ENCODE measurements around the gene ADRA2B. TPM values are rescaled to one million over a fixed set of nuclear protein-coding genes. Genes with fewer than 3 reads are reported as not detected.
A peak's percentile ranks its signal among the peaks of the same experiment; 100 is the strongest.

The ADRA2B gene
- total RNA-seq, 2 donors from 2014 or later = 0.47 to 1.4 TPM

GRCh38 chr2:96083989-96084857 is 32.1 kb downstream of the ADRA2B start:
- no peaks in the 10 kb centered on the region for H3K9me3 ChIP-seq
- no peaks in the 10 kb centered on the region for H3K27me3 ChIP-seq
- peaks cover 0 to 28% of the 10 kb centered on the region in 2 donors for H3K4me1 ChIP-seq
- DNase-seq (ENCODE audit: low spot score) = peak; percentile 47
- peak overlapping the region in 1 of 2 donors; percentile 23 for H3K27ac ChIP-seq
- H3K36me3 ChIP-seq = no peaks in the 10 kb centered on the region
- H3K4me3 ChIP-seq = no peak overlapping the region
- TF ChIP-seq, protein P1, sequence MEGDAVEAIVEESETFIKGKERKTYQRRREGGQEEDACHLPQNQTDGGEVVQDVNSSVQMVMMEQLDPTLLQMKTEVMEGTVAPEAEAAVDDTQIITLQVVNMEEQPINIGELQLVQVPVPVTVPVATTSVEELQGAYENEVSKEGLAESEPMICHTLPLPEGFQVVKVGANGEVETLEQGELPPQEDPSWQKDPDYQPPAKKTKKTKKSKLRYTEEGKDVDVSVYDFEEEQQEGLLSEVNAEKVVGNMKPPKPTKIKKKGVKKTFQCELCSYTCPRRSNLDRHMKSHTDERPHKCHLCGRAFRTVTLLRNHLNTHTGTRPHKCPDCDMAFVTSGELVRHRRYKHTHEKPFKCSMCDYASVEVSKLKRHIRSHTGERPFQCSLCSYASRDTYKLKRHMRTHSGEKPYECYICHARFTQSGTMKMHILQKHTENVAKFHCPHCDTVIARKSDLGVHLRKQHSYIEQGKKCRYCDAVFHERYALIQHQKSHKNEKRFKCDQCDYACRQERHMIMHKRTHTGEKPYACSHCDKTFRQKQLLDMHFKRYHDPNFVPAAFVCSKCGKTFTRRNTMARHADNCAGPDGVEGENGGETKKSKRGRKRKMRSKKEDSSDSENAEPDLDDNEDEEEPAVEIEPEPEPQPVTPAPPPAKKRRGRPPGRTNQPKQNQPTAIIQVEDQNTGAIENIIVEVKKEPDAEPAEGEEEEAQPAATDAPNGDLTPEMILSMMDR (IDR thresholded peaks at IDR 0.05) = no peak

DNA sequence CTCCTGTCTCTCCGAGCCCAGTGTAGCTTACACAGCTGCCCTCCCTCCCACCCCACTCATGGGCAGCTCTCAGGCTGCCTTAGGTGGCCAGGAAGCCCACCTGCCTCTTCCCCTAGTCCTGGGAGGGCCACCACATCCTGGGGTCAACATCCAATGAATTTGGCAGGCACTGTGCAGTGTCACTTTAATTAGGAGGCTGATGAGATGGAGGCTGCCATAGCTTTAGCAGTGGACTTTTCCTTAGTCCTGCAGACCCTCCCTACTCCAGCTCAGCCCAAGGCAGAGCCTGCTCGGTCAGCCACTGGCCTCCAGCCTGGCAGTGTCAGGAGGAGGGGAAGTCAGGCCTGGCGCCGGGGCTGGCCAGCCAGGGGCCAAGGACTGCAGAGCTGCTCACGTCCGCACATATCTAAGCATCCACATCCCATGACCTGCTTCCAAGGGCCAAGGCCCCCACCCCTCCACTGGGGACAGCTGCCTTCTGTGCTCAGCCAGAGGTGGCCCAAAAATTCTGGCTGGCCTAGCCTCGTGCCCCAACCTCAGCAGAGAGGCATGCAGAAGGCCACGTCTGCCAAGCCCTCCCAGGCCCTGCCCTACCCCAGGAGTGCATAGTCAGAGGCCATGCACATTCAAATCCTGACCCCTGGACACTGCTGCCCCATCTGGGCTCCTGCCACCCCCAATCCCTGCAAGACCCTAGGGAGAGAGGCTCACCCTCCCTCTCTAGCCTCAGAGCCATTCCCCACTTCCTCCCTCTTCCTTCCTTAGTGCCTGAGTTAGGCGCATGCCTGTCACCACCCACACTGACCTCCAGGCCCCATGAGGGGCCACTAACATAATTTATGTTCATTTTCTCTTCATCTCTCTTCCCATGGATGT is 33.1 kb downstream of the ADRA2B start:
- no peak overlapping the region for H3K4me3 ChIP-seq
- H3K36me3 ChIP-seq = no peaks in the 10 kb centered on the region
- TF ChIP-seq, protein P1 (IDR thresholded peaks at IDR 0.05) = no peak
- peak; percentile 63 for DNase-seq (ENCODE audit: low spot score)
- no peaks in the 10 kb centered on the region for H3K9me3 ChIP-seq
- H3K4me1 ChIP-seq = peaks cover 0 to 26% of the 10 kb centered on the region in 2 donors
- peak overlapping the region; percentile 36 to 51 for H3K27ac ChIP-seq
- H3K27me3 ChIP-seq = no peaks in the 10 kb centered on the region

GRCh38 chr2:96082211-96083063 is 33.9 kb downstream of the ADRA2B start:
- DNase-seq (ENCODE audit: low spot score) = peak; percentile 55
- TF ChIP-seq, protein P1 (IDR thresholded peaks at IDR 0.05) = no peak
- Histone ChIP-seq H3K9me3 (no peaks in the 10 kb centered on the region), H3K27me3 (no peaks in the 10 kb centered on the region), H3K4me3 (no peak overlapping the region), H3K27ac (peak overlapping the region; percentile 36 to 51), H3K36me3 (no peaks in the 10 kb centered on the region), H3K4me1 (peaks cover 0 to 26% of the 10 kb centered on the region in 2 donors)

DNA sequence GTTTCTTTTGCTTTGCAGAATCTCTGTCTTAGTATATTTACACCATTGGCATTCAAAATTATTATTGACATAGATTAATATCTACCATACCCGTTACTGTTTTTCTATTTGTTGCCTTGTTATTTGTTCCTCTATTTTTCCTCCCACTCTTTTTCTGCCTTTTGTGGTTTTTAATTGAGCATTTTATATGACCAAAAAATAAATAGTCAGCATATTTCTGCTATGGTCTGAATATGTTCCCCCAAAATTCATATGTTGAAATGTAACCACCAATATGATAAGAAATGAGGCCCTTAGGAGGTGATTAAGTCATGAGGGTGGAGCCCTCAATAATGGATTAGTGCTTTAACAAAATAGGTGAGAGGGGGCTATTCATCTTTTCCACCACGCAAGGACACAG is 35.3 kb downstream of the ADRA2B start:
- DNase-seq (ENCODE audit: low spot score) = no peak
- TF ChIP-seq, protein P1 (IDR thresholded peaks at IDR 0.05) = no peak
- Histone ChIP-seq H3K36me3 (no peaks in the 10 kb centered on the region), H3K4me3 (no peak overlapping the region), H3K27me3 (no peaks in the 10 kb centered on the region), H3K27ac (no peak overlapping the region), H3K4me1 (peaks cover 0 to 26% of the 10 kb centered on the region in 2 donors), H3K9me3 (peaks cover 0 to 11% of the 10 kb centered on the region in 2 donors)

DNA sequence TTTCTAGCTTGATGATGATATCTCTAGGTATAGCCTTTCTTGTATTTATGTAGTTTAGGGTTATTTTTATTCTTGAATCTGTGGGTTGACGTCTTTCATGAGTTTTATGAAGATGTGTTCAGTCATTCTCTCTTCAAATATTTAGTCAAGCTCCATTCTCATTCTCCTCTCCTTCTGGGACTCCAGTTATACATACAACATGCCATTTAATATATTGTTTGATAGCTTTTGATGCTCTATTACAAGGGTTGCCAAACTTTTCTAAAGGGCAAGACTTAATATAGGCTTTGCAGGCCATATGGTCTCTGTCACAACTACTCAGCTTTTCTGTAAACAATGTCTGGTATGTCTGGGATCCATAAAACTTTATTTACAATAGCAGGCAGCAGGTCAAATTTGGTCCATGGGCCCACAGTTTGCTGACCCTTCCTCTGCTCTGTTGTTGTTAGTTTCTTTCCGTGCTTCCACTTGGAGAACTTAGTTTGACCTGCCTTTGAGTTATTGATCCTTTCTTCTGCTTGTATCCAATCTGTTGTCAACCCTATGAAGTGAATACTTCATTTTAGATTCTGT is 41.1 kb downstream of the ADRA2B start:
- TF ChIP-seq, protein P1 (IDR thresholded peaks at IDR 0.05) = no peak
- H3K27me3 ChIP-seq = no peaks in the 10 kb centered on the region
- H3K4me1 ChIP-seq = no peaks in the 10 kb centered on the region
- DNase-seq (ENCODE audit: low spot score) = no peak
- no peak overlapping the region for H3K27ac ChIP-seq
- H3K4me3 ChIP-seq = no peak overlapping the region
- H3K9me3 ChIP-seq = peaks cover 0 to 23% of the 10 kb centered on the region in 2 donors
- H3K36me3 ChIP-seq = no peaks in the 10 kb centered on the region
